ENCODE results near the gene KANSL2. TPM values are rescaled to one million over a fixed set of nuclear protein-coding genes. Genes with fewer than 3 reads are reported as not detected.
"Not testable (repeated sequence)": the region's sequence is repeated elsewhere in the genome, so short reads cannot be mapped to it uniquely, and the experiment has no call there.

KANSL2 gene
- total and polyA plus RNA-seq, 3 donors from 2014 or later, result 57.0 to 98.4 (median 84.8) TPM

- H3K4me3 ChIP-seq, result no peak overlapping the region
- H3K36me3 ChIP-seq (ENCODE audit: low read depth, missing control alignments), result no peaks in the 10 kb centered on the region
- H3K27me3 ChIP-seq, result no peaks in the 10 kb centered on the region
- H3K9me3 ChIP-seq, result no peaks in the 10 kb centered on the region
- no peak for DNase-seq
- intact Hi-C loops (cut with DNase I; ENCODE audit: low total_unique reads), result no loop called here
- H3K4me1 ChIP-seq, result no peaks in the 10 kb centered on the region
- TF ChIP-seq POLR2A (IDR thresholded peaks at IDR 0.05) (no peak), CTCF (IDR thresholded peaks at IDR 0.05) (no peak)
- H3K27ac ChIP-seq, result no peak overlapping the region
Observed at GRCh38 chr12:48630346-48630745, 51.7 kb downstream of the KANSL2 start.

GRCh38 chr12:48629541-48629940, 52.5 kb downstream of the KANSL2 start:
- Histone ChIP-seq H3K36me3 (ENCODE audit: low read depth, missing control alignments) (no peaks in the 10 kb centered on the region), H3K27me3 (no peaks in the 10 kb centered on the region), H3K9me3 (no peaks in the 10 kb centered on the region), H3K4me3 (no peak overlapping the region), H3K4me1 (no peaks in the 10 kb centered on the region), H3K27ac (no peak overlapping the region)
- 94 to 95% methylated on average over 3 of the region's 3 CpGs for WGBS, 2 donors
- TF ChIP-seq CTCF (IDR thresholded peaks at IDR 0.05), result no peak
- TF ChIP-seq POLR2A (IDR thresholded peaks at IDR 0.05), result no peak
- intact Hi-C loops (cut with DNase I; ENCODE audit: low total_unique reads), result no loop called here
- no peak for DNase-seq

GRCh38 chr12:48627556-48627955, 54.5 kb downstream of the KANSL2 start:
- intact Hi-C loops (cut with DNase I; ENCODE audit: low total_unique reads), result no loop called here
- Histone ChIP-seq H3K9me3 (no peaks in the 10 kb centered on the region), H3K27ac (no peak overlapping the region), H3K4me3 (no peak overlapping the region), H3K36me3 (ENCODE audit: low read depth, missing control alignments) (no peaks in the 10 kb centered on the region), H3K27me3 (no peaks in the 10 kb centered on the region), H3K4me1 (no peaks in the 10 kb centered on the region)
- TF ChIP-seq POLR2A (IDR thresholded peaks at IDR 0.05), result no peak
- no peak for TF ChIP-seq CTCF (IDR thresholded peaks at IDR 0.05)
- 79 to 83% methylated on average over 4 of the region's 4 CpGs for WGBS, 2 donors
- DNase-seq, result no peak

GRCh38 chr12:48622997-48623396, 59.0 kb downstream of the KANSL2 start:
- H3K4me1 ChIP-seq; DNase-seq; H3K4me3 ChIP-seq; H3K27me3 ChIP-seq; H3K27ac ChIP-seq; H3K36me3 ChIP-seq (ENCODE audit: low read depth, missing control alignments); H3K9me3 ChIP-seq; intact Hi-C loops (cut with DNase I; ENCODE audit: low total_unique reads): not testable (repeated sequence)
- 88 to 90% methylated on average over 7 of the region's 7 CpGs for WGBS, 2 donors

- no peaks in the 10 kb centered on the region for H3K27me3 ChIP-seq
- H3K9me3 ChIP-seq, result no peaks in the 10 kb centered on the region
- intact Hi-C loops (cut with DNase I; ENCODE audit: low total_unique reads), result no loop called here
- H3K36me3 ChIP-seq (ENCODE audit: low read depth, missing control alignments), result no peaks in the 10 kb centered on the region
- no peak overlapping the region for H3K4me3 ChIP-seq
- no peaks in the 10 kb centered on the region for H3K4me1 ChIP-seq
- DNase-seq, result peak; percentile 93
- H3K27ac ChIP-seq, result no peak overlapping the region
- 6 to 9% methylated on average over 7 of the region's 7 CpGs for WGBS, 2 donors
- TF ChIP-seq POLR2A (IDR thresholded peaks at IDR 0.05) (no peak), CTCF (IDR thresholded peaks at IDR 0.05) (peak; percentile 85 to 98 (median 92))
Observed at GRCh38 chr12:48618541-48618940, 63.5 kb downstream of the KANSL2 start.

Measured in testis (tissue), 3 donors.